B cell (primary cell): Measurements from ENCODE around the gene DIRAS1. TPM values are rescaled to one million over a fixed set of nuclear protein-coding genes. Genes with fewer than 3 reads are reported as not detected.
A peak's percentile ranks its signal among the peaks of the same experiment; 100 is the strongest.
"Not testable (repeated sequence)": the region's sequence is repeated elsewhere in the genome, so short reads cannot be mapped to it uniquely, and the experiment has no call there.

Experiments
- ATAC-seq: fragments of 200-7000 bp; cut with Tn5 transposase; one replicate; pipeline ENCODE4 v1.10.0; 2021; ENCODE audit warnings: low read depth, mild to moderate bottlenecking, moderate number of reproducible peaks, moderate library complexity
- CTCF ChIA-PET: fragments of 350-600 bp; sonication (Branson Sonifier 250); formaldehyde crosslinking; loops from one replicate; lab custom pipeline; 2021; ENCODE audit warnings: antibody characterized with exemption, inconsistent platforms; lab: Charles Lee
- POLR2A ChIA-PET: fragments of 350-600 bp; sonication (Branson Sonifier 250); formaldehyde crosslinking; loops from one replicate; lab custom pipeline; 2021; ENCODE audit warnings: antibody characterized with exemption; lab: Charles Lee
- DNase-seq: peaks from one replicate; pipeline ENCODE4 v3.0.0; 2013
- H2AFZ ChIP-seq: 2 replicates; pipeline ENCODE4 v1.6.1; 2012; ENCODE audit warnings: mild to moderate bottlenecking, low read depth, low read length; ENCODE audit not compliant: insufficient read depth, poor library complexity, severe bottlenecking
- H3K27ac ChIP-seq, 2 donors: 1 replicate in 1 of 2; 2 replicates in 1 of 2; pipeline ENCODE4 v1.5.1; 2012 to 2013; ENCODE audit warnings: low read length in 2 of 2, mild to moderate bottlenecking in 2 of 2, moderate library complexity in 1 of 2
- H3K27me3 ChIP-seq, 4 experiments: fragments of 200-600 bp in 1 of 4; sonication (generic) in 1 of 4; replicated peaks in 1 of 4; 1 replicate in 2 of 4; 2 replicates in 2 of 4; pipeline versions ENCODE4 v1.6.1 to v1.7.0; 2013 to 2016; ENCODE audit warnings: low read length in 3 of 4, mild to moderate bottlenecking in 2 of 4, mixed read lengths in 1 of 4, moderate library complexity in 1 of 4; ENCODE audit not compliant: insufficient read depth in 4 of 4, control insufficient read depth in 3 of 4; ENCODE audit errors: control extremely low read depth in 1 of 4
- H3K36me3 ChIP-seq, 2 experiments: replicated peaks in 1 of 2; 1 replicate in 1 of 2; 2 replicates in 1 of 2; pipeline versions ENCODE4 v1.6.1 to v1.7.1; 2013; ENCODE audit warnings: low read length in 1 of 2; ENCODE audit not compliant: insufficient read depth in 2 of 2, control insufficient read depth in 1 of 2; ENCODE audit errors: control extremely low read depth in 1 of 2, extremely low read depth in 1 of 2
- H3K4me1 ChIP-seq, 2 donors: fragments of 200-600 bp in 1 of 2; sonication (generic) in 1 of 2; 1 replicate in 1 of 2; 2 replicates in 1 of 2; pipeline versions ENCODE4 v1.5.1 to v1.6.1; 2013 to 2017; ENCODE audit warnings: low read length in 2 of 2; ENCODE audit not compliant: control insufficient read depth in 2 of 2, insufficient read depth in 2 of 2
- H3K4me2 ChIP-seq: replicated peaks from 2 replicates; pipeline ENCODE3; 2012; ENCODE audit warnings: mild to moderate bottlenecking, low read depth, low read length; ENCODE audit not compliant: poor library complexity, severe bottlenecking
- H3K4me3 ChIP-seq, 5 experiments: fragments of 200-600 bp in 1 of 5; sonication (generic) in 1 of 5; 1 replicate in 3 of 5; 2 replicates in 2 of 5; pipeline versions ENCODE4 v1.5.1 to v1.7.0; 2011 to 2016; ENCODE audit warnings: low read length in 4 of 5, mild to moderate bottlenecking in 4 of 5, low read depth in 2 of 5, control low read depth in 1 of 5, moderate library complexity in 1 of 5; ENCODE audit not compliant: insufficient read depth in 1 of 5; ENCODE audit errors: control extremely low read depth in 1 of 5, extremely low read depth in 1 of 5
- H3K79me2 ChIP-seq: fragments of 200-600 bp; sonication (generic); one replicate; pipeline ENCODE4 v1.6.0; 2016; ENCODE audit warnings: low read length; ENCODE audit not compliant: control insufficient read depth, insufficient read depth
- H3K9ac ChIP-seq: fragments of 200-600 bp; sonication (generic); 2 replicates; pipeline ENCODE4 v1.6.1; 2017; ENCODE audit warnings: mild to moderate bottlenecking, low read length, moderate library complexity
- H3K9me3 ChIP-seq, 3 donors: one replicate each; pipeline versions ENCODE4 v1.6.1 to v1.7.1; 2013; ENCODE audit warnings: low read length in 2 of 3; ENCODE audit not compliant: control insufficient read depth in 2 of 3, insufficient read depth in 1 of 3; ENCODE audit errors: control extremely low read depth in 1 of 3
- H4K20me1 ChIP-seq: 2 replicates; pipeline ENCODE4 v1.6.0; 2012; ENCODE audit warnings: mild to moderate bottlenecking, low read length; ENCODE audit not compliant: insufficient read depth, control insufficient read depth, poor library complexity, severe bottlenecking
- H3K27ac Mint-ChIP-seq: one replicate; pipeline ENCODE4 v1.8.0; 2021; ENCODE audit warnings: mixed read lengths
- H3K27me3 Mint-ChIP-seq: one replicate; pipeline ENCODE4 v1.8.0; 2021; ENCODE audit warnings: mixed read lengths
- H3K4me1 Mint-ChIP-seq: one replicate; pipeline ENCODE4 v1.8.0; 2021; ENCODE audit warnings: mixed read lengths
- H3K4me3 Mint-ChIP-seq: one replicate; pipeline ENCODE4 v1.8.0; 2021; ENCODE audit warnings: mixed read lengths
- H3K9me3 Mint-ChIP-seq: one replicate; pipeline ENCODE4 v1.8.0; 2022; ENCODE audit warnings: mixed read lengths; ENCODE audit not compliant: insufficient read depth
- EZH2 ChIP-seq: IDR thresholded peaks from 2 replicates; pipeline ENCODE4 v1.6.1; 2012; ENCODE audit warnings: borderline replicate concordance, low read depth, mild to moderate bottlenecking, moderate library complexity, low read length; ENCODE audit not compliant: insufficient read depth, poor library complexity, severe bottlenecking
- WGBS: methylation state at CpG from one replicate; pipeline ENCODE4 v1.1.5; 2013; ENCODE audit warnings: missing lambda C conversion rate; ENCODE audit not compliant: insufficient coverage; 5-methylcytosine and 5-hydroxymethylcytosine counted together
- intact Hi-C: fragments of 100-400 bp; cut with micrococcal nuclease; formaldehyde crosslinking; loops from one replicate; pipeline ENCODE4 v1.10.0; 2022
- polyA plus RNA-seq: library from polyadenylated mRNA; depleted of rRNA; stranded (reverse); fragments of >200 nt; gene quantifications from 2 replicates; pipeline ENCODE4 v1.2.3, GENCODE V29; 2012
- total RNA-seq, 2 donors: library from RNA; stranded (reverse); fragments of 120-200 nt in 1 of 2; gene quantifications; 1 replicate in 1 of 2; 2 replicates in 1 of 2; pipeline versions ENCODE4 v1.2.3 to v1.2.4, GENCODE V29; 2013 to 2022
- TF ChIP-seq, protein P1 (sequence below): fragments of 200-600 bp; IDR thresholded peaks from one replicate; pipeline ENCODE4 v1.8.0; 2022; ENCODE audit warnings: antibody characterized with exemption, mild to moderate bottlenecking

Gene DIRAS1
- total and polyA plus RNA-seq, 2 donors (not counting 1 experiment from before 2014, with no cell fraction given), result 5.2 to 23.7 TPM

DNA sequence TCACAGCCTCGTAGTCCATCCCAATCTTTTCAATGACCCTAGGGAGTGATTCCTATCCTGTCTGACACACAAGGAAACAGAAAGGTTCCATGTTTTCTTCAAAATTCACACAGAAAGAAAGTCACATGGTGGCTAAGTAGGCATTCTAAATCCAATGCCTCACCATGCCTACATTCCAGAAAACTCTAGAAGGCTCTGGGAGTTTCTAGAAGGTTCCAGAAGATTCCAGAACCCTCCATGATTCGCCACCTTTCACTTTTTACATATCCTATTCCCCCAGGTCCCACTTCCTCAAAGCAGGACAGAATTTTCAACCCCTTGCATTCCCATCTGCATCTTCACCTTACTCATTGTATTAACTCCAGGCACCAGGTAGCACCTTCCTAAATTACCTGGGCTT, 41.7 kb downstream of the DIRAS1 start:
- H3K4me2 ChIP-seq, result peak overlapping the region; percentile 34
- 95% methylated on average over 2 of the region's 2 CpGs for WGBS
- no peaks in the 10 kb centered on the region for H4K20me1 ChIP-seq
- TF ChIP-seq, protein P1, sequence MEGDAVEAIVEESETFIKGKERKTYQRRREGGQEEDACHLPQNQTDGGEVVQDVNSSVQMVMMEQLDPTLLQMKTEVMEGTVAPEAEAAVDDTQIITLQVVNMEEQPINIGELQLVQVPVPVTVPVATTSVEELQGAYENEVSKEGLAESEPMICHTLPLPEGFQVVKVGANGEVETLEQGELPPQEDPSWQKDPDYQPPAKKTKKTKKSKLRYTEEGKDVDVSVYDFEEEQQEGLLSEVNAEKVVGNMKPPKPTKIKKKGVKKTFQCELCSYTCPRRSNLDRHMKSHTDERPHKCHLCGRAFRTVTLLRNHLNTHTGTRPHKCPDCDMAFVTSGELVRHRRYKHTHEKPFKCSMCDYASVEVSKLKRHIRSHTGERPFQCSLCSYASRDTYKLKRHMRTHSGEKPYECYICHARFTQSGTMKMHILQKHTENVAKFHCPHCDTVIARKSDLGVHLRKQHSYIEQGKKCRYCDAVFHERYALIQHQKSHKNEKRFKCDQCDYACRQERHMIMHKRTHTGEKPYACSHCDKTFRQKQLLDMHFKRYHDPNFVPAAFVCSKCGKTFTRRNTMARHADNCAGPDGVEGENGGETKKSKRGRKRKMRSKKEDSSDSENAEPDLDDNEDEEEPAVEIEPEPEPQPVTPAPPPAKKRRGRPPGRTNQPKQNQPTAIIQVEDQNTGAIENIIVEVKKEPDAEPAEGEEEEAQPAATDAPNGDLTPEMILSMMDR, result no peak
- no peak for TF ChIP-seq EZH2
- intact Hi-C loops, result no loop called here
- DNase-seq (no peak), ATAC-seq (no peak)
- H3K4me3 ChIP-seq, result no peak overlapping the region
- H3K27me3 ChIP-seq, result no peaks in the 10 kb centered on the region
- peaks cover 89% of the 10 kb centered on the region for H3K79me2 ChIP-seq
- H3K9ac ChIP-seq, result peak overlapping the region; percentile 6
- CTCF ChIA-PET, result interaction anchor here (0.8 to 3.3 kb wide), 5 partner anchors 20 to 154 kb away, joined by 3 to 16 read pairs (median 5); no protein-coding TSS in a partner anchor
- H3K4me1 ChIP-seq, result peaks cover 56 to 77% of the 10 kb centered on the region in 2 donors
- no peak overlapping the region for H2AFZ ChIP-seq
- POLR2A ChIA-PET, result interaction anchor here (1.4 to 6.6 kb wide), 4 partner anchors 14 to 56 kb away, joined by 3 to 86 read pairs (median 23); partner anchors contain the start of gene GNG7
- peaks cover 0 to 36% (median 16%) of the 10 kb centered on the region in 3 donors for H3K9me3 ChIP-seq
- Mint-ChIP-seq H3K27ac (peak overlapping the region; percentile 92), H3K9me3 (peaks cover 6% of the 10 kb centered on the region), H3K4me1 (peaks cover 77% of the 10 kb centered on the region), H3K27me3 (no peaks in the 10 kb centered on the region), H3K4me3 (peak overlapping the region; percentile 58)
- peaks cover 0 to 48% of the 10 kb centered on the region in 2 experiments for H3K36me3 ChIP-seq
- H3K27ac ChIP-seq, result peak overlapping the region; percentile 99 to 100

DNA sequence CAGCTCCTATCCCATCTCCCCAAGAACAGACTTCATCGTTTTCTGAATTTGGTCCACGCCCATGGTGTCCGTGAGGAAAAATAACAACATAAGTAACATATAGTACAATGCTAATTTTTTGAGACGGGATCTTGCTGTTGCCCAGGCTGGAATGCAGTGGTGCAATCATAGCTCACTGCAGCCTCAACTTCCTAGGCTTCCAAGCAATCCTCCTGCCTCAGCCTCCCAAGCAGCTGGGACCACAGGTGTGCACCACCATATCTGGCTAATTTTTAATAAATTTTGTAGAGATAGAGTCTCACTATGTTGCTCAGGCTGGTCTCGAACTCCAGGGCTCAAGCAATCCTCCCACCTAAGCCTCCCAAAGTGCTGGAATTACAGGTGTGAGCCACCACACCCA, 42.2 kb downstream of the DIRAS1 start:
- Histone ChIP-seq H3K9me3 (peaks cover 0 to 36% (median 16%) of the 10 kb centered on the region in 3 donors), H3K4me2 (peak overlapping the region; percentile 55), H3K36me3 (peaks cover 0 to 48% of the 10 kb centered on the region in 2 experiments), H3K27ac (peak overlapping the region; percentile 99 to 100), H3K4me1 (peaks cover 56 to 73% of the 10 kb centered on the region in 2 donors), H3K79me2 (peaks cover 89% of the 10 kb centered on the region)
- 100% methylated on average over 1 of the region's 5 CpGs for WGBS
- H3K4me3 ChIP-seq, DNase-seq, H3K27me3 ChIP-seq, ATAC-seq, intact Hi-C loops, H4K20me1 ChIP-seq, H3K9me3 Mint-ChIP-seq, H2AFZ ChIP-seq, H3K9ac ChIP-seq, H3K27me3 Mint-ChIP-seq: not testable (repeated sequence)
- CTCF ChIA-PET, result interaction anchor here (1.1 to 3.3 kb wide), 5 partner anchors 16 to 71 kb away, joined by 3 to 16 read pairs (median 3); no protein-coding TSS in a partner anchor
- H3K27ac Mint-ChIP-seq, result peak overlapping the region; percentile 88
- peaks cover 74% of the 10 kb centered on the region for H3K4me1 Mint-ChIP-seq
- POLR2A ChIA-PET, result interaction anchor here (6.6 kb wide), 1 partner anchor 22 kb away, joined by 86 read pairs; the partner anchor contains the start of gene GNG7
- H3K4me3 Mint-ChIP-seq, result peak overlapping the region; percentile 76
